Heart left ventricle (tissue), 16 donors: ENCODE results near the gene ROR1. TPM values are rescaled to one million over a fixed set of nuclear protein-coding genes. Genes with fewer than 3 reads are reported as not detected.

ENCODE experiments used
- ATAC-seq, 4 donors: fragments of 200-7000 bp; cut with Tn5 transposase; one replicate each; pipeline ENCODE4 v1.9.1; 2020 to 2022; ENCODE audit warnings: moderate library complexity in 4 of 4, mild to moderate bottlenecking in 3 of 4, moderate number of reproducible peaks in 1 of 4
- DNase-seq, 5 donors: peaks; one replicate each; pipeline ENCODE4 v3.0.0-alpha.2; 2020
- H3K27ac ChIP-seq, 12 donors: fragments of 200-600 bp; sonication (generic) in 4 of 12; one replicate each; pipeline versions ENCODE4 v1.5.0 to v1.8.0; 2016 to 2022; ENCODE audit warnings: mild to moderate bottlenecking in 2 of 12
- H3K27me3 ChIP-seq, 9 donors: fragments of 200-600 bp; sonication (generic) in 2 of 9; one replicate each; pipeline versions ENCODE4 v1.5.1 to v1.8.0; 2016 to 2022; ENCODE audit warnings: mild to moderate bottlenecking in 3 of 9
- H3K36me3 ChIP-seq, 9 donors: fragments of 200-600 bp; sonication (generic) in 2 of 9; one replicate each; pipeline versions ENCODE4 v1.5.0 to v1.8.0; 2018 to 2022; ENCODE audit warnings: mild to moderate bottlenecking in 2 of 9
- H3K4me1 ChIP-seq, 12 donors: fragments of 200-600 bp; sonication (generic) in 4 of 12; one replicate each; pipeline versions ENCODE4 v1.5.0 to v1.8.0; 2016 to 2022; ENCODE audit warnings: mild to moderate bottlenecking in 3 of 12
- H3K4me3 ChIP-seq, 12 donors: fragments of 200-600 bp; sonication (generic) in 4 of 12; one replicate each; pipeline versions ENCODE4 v1.5.0 to v1.8.0; 2017 to 2022; ENCODE audit warnings: mild to moderate bottlenecking in 9 of 12, moderate library complexity in 4 of 12
- H3K9me3 ChIP-seq, 12 donors: fragments of 200-600 bp; sonication (generic) in 4 of 12; one replicate each; pipeline versions ENCODE4 v1.5.0 to v1.8.0; 2016 to 2022; ENCODE audit warnings: mild to moderate bottlenecking in 1 of 12
- CTCF ChIP-seq, 12 donors: fragments of 200-600 bp; sonication (generic) in 4 of 12; IDR thresholded peaks; one replicate each; pipeline versions ENCODE4 v1.5.0 to v1.8.0; 2018 to 2022; ENCODE audit warnings: antibody characterized with exemption in 12 of 12, mild to moderate bottlenecking in 5 of 12
- POLR2A ChIP-seq, 2 donors: fragments of 450-650 bp; IDR thresholded peaks; one replicate each; pipeline ENCODE4 v1.6.1; 2017; ENCODE audit warnings: antibody characterized with exemption in 2 of 2, mild to moderate bottlenecking in 2 of 2, moderate library complexity in 2 of 2
- WGBS, 4 donors: extraction: QIAGEN DNeasy Blood & Tissue Kit in 2 of 4; methylation state at CpG; one replicate each; pipeline versions ENCODE4 v1.1.5 to v1.1.7; 2013 to 2018; 5-methylcytosine and 5-hydroxymethylcytosine counted together
- intact Hi-C, 10 donors: fragments of 100-400 bp; cut with DNase I; formaldehyde crosslinking; loops; one replicate each; pipeline versions ENCODE4 v1.11.1 to v1.14.2; 2022
- polyA plus RNA-seq, 2 donors: library from polyadenylated mRNA; stranded (reverse); fragments of 200-250 nt; gene quantifications; one replicate each; pipeline ENCODE4 v1.2.3, GENCODE V29; 2013
- total RNA-seq, 9 donors: library from RNA; depleted of rRNA in 2 of 9; stranded (reverse); fragments of >200 nt in 2 of 9; fragmentation: NEBNext Ultra II Directional in 3 of 9; extraction: Animal tissue kit (Norgen Biotek cat#: 25700) in 3 of 9; gene quantifications; one replicate each; pipeline versions ENCODE4 v1.1.0 to v1.2.4, GENCODE V29; 2016 to 2023
- donor health status: ischemic (EF 13 %, LVEDD 7.1; RV severe dilation, severe dysfunction).
- donor health status: healthy with polysubstance abuse.
- donor health status: DM: no; HTN: yes; CAD: no.
- donor health status: DM: no; HTN: no; CAD: no.
- donor health status: ischemic (EF 25% LVEDD 6.9; RV normal size, moderate dysfunction).
- donor health status: ischemic (EF 25% LVEDD 5.7; RV mildly dilated, moderate dysfunction).
- donor health status: healthy.
- donor health status: DM: yes; HTN: yes; CAD: no.
- donor health status: ischemic (EF 35%, LVEDD 5.7; RV mildly dilated, moderate dysfunction).
- donor health status: nonischemic (EF 11% LVEDD 7.7; RV severe dilation, severe dysfunction).
- donor health status: DM: yes; HTN: yes; CAD: no.
- donor health status: PGD.
- donor health status: ischemic (EF 29% LVEDD 5.4; RV normal size, mild dysfunction).
- donor health status: nonischemic (EF 23%, LVEDD 6.1; RV moderate dilation, normal function).

Gene ROR1
- total and polyA plus RNA-seq, 11 donors, result 4.1 to 35.3 (median 19.3) TPM

- no peaks in the 10 kb centered on the region for H3K36me3 ChIP-seq
- intact Hi-C loops, result loop anchor here in 6 of 10 donors (10.0 kb wide), 2 partner anchors 203 to 237 kb away; no protein-coding TSS in a partner anchor
- DNase-seq (no peak), ATAC-seq (no peak)
- H3K9me3 ChIP-seq, result no peaks in the 10 kb centered on the region
- WGBS, 4 donors, result 68 to 90% (median 78%) methylated on average over 2 of the region's 2 CpGs
- H3K27ac ChIP-seq, result peak overlapping the region in 6 of 12 donors; percentile 3 to 96 (median 68)
- no peaks in the 10 kb centered on the region for H3K27me3 ChIP-seq
- TF ChIP-seq POLR2A (IDR thresholded peaks at IDR 0.05), result no peak
- no peak for TF ChIP-seq CTCF (IDR thresholded peaks at IDR 0.05)
- H3K4me1 ChIP-seq, result peaks cover 0 to 54% (median 24%) of the 10 kb centered on the region in 12 donors
- H3K4me3 ChIP-seq, result no peak overlapping the region
Measured at GRCh38 chr1:63931468-63931867, 157.7 kb downstream of the ROR1 start.

- Histone ChIP-seq H3K36me3 (no peaks in the 10 kb centered on the region), H3K27ac (no peak overlapping the region), H3K4me3 (no peak overlapping the region), H3K4me1 (peaks cover 0 to 40% (median 10%) of the 10 kb centered on the region in 12 donors), H3K27me3 (no peaks in the 10 kb centered on the region), H3K9me3 (no peaks in the 10 kb centered on the region)
- no peak for DNase-seq
- intact Hi-C loops, result loop anchor here in 6 of 10 donors (5.0 to 10.0 kb wide), 3 partner anchors 200 to 240 kb away; no protein-coding TSS in a partner anchor
- TF ChIP-seq POLR2A (IDR thresholded peaks at IDR 0.05) (no peak), CTCF (IDR thresholded peaks at IDR 0.05) (no peak)
- 84 to 97% (median 90%) methylated on average over 1 of the region's 1 CpG for WGBS, 4 donors
- no peak for ATAC-seq
Measured at GRCh38 chr1:63934697-63935096, 160.9 kb downstream of the ROR1 start.

- Histone ChIP-seq H3K4me1 (peaks cover 0 to 36% (median 9%) of the 10 kb centered on the region in 12 donors), H3K27me3 (no peaks in the 10 kb centered on the region), H3K9me3 (no peaks in the 10 kb centered on the region), H3K4me3 (no peak overlapping the region), H3K27ac (peak overlapping the region in 7 of 12 donors; percentile 11 to 63 (median 46)), H3K36me3 (no peaks in the 10 kb centered on the region)
- WGBS, 4 donors, result 59 to 74% (median 65%) methylated on average over 1 of the region's 1 CpG
- DNase-seq (peak in 2 of 5 donors; percentile 36 to 43), ATAC-seq (peak; percentile 60 to 88 (median 66))
- intact Hi-C loops, result loop anchor here in 6 of 10 donors (5.0 to 10.0 kb wide), 3 partner anchors 200 to 240 kb away; no protein-coding TSS in a partner anchor
- TF ChIP-seq CTCF (IDR thresholded peaks at IDR 0.05) (peak in 10 of 12 donors; percentile 11 to 54 (median 28)), POLR2A (IDR thresholded peaks at IDR 0.05) (no peak)
Measured at GRCh38 chr1:63935143-63935542, 161.3 kb downstream of the ROR1 start.

GRCh38 chr1:63935553-63935952 lies 161.7 kb downstream of the ROR1 start:
- Histone ChIP-seq H3K4me1 (peaks cover 0 to 33% (median 9%) of the 10 kb centered on the region in 12 donors), H3K27ac (peak overlapping the region in 8 of 12 donors; percentile 11 to 63 (median 44)), H3K36me3 (no peaks in the 10 kb centered on the region), H3K4me3 (no peak overlapping the region), H3K27me3 (no peaks in the 10 kb centered on the region), H3K9me3 (no peaks in the 10 kb centered on the region)
- TF ChIP-seq POLR2A (IDR thresholded peaks at IDR 0.05) (no peak), CTCF (IDR thresholded peaks at IDR 0.05) (peak in 1 of 12 donors; percentile 5)
- ATAC-seq (peak in 2 of 4 donors; percentile 38 to 46), DNase-seq (no peak)
- WGBS, 4 donors, result 7 to 19% (median 8%) methylated on average over 1 of the region's 1 CpG
- intact Hi-C loops, result loop anchor here in 6 of 10 donors (5.0 to 10.0 kb wide), 3 partner anchors 199 to 241 kb away; no protein-coding TSS in a partner anchor
